Esophagus muscularis mucosa (tissue), 4 donors: ENCODE data around the gene TBC1D8. TPM values are rescaled to one million over a fixed set of nuclear protein-coding genes. Genes with fewer than 3 reads are reported as not detected.
A peak's percentile ranks its signal among the peaks of the same experiment; 100 is the strongest.

Source experiments
- DNase-seq: peaks from one replicate; pipeline ENCODE4 v3.0.0-alpha.2; 2017; ENCODE audit errors: extremely low spot score
- H3K27ac ChIP-seq, 4 donors: fragments of 200-600 bp; sonication (generic); replicated peaks in 1 of 4; 1 replicate in 3 of 4; 2 replicates in 1 of 4; pipeline ENCODE4 v1.5.1; 2016 to 2019; ENCODE audit warnings: mild to moderate bottlenecking in 1 of 4
- H3K27me3 ChIP-seq, 4 donors: fragments of 200-600 bp; sonication (generic); one replicate each; pipeline versions ENCODE4 v1.5.1 to v1.6.0; 2016 to 2019
- H3K36me3 ChIP-seq, 4 donors: fragments of 200-600 bp; sonication (generic); one replicate each; pipeline ENCODE4 v1.5.1; 2016 to 2019
- H3K4me1 ChIP-seq, 4 donors: fragments of 200-600 bp; sonication (generic); one replicate each; pipeline ENCODE4 v1.5.1; 2016 to 2019
- H3K4me3 ChIP-seq, 4 donors: fragments of 200-600 bp; sonication (generic); 1 replicate in 2 of 4; 2 replicates in 2 of 4; pipeline ENCODE4 v1.5.1; 2016 to 2019; ENCODE audit warnings: mild to moderate bottlenecking in 4 of 4, moderate library complexity in 1 of 4
- H3K9me3 ChIP-seq, 4 donors: fragments of 200-600 bp; sonication (generic); 1 replicate in 3 of 4; 2 replicates in 1 of 4; pipeline ENCODE4 v1.5.1; 2016 to 2019
- CTCF ChIP-seq, 3 experiments: fragments of 200-600 bp in 2 of 3; fragments of 450-650 bp in 1 of 3; sonication (generic) in 2 of 3; IDR thresholded peaks; one replicate each; pipeline ENCODE4 v1.5.1; 2017 to 2019; ENCODE audit warnings: antibody characterized with exemption in 3 of 3, mild to moderate bottlenecking in 2 of 3, moderate library complexity in 1 of 3
- EP300 ChIP-seq: sonication (generic); formaldehyde crosslinking; IDR thresholded peaks from one replicate; pipeline ENCODE4 v1.6.1; 2017; ENCODE audit warnings: antibody characterized with exemption
- POLR2A ChIP-seq: fragments of 450-650 bp; IDR thresholded peaks from one replicate; pipeline ENCODE4 v1.6.1; 2017; ENCODE audit warnings: antibody characterized with exemption, moderate library complexity, mild to moderate bottlenecking, low read depth
- POLR2AphosphoS5 ChIP-seq, 2 donors: sonication (generic); formaldehyde crosslinking; IDR thresholded peaks; one replicate each; pipeline ENCODE4 v1.6.1; 2017; ENCODE audit warnings: antibody characterized with exemption in 2 of 2
- WGBS: methylation state at CpG from one replicate; pipeline ENCODE4 v1.1.5; 2018; 5-methylcytosine and 5-hydroxymethylcytosine counted together
- intact Hi-C: fragments of 100-400 bp; cut with DNase I; formaldehyde crosslinking; loops from one replicate; pipeline ENCODE4 v1.15.1; 2023
- total RNA-seq, 4 donors: library from RNA; depleted of rRNA; stranded (reverse); fragments of >200 nt; gene quantifications; one replicate each; pipeline versions ENCODE4 v1.1.0 to v1.2.1, GENCODE V29; 2016

TBC1D8 gene
- total RNA-seq, 4 donors from 2014 or later = 16.7 to 23.4 (median 20.4) TPM

GRCh38 chr2:100981011-100981410 lies 170.2 kb downstream of the TBC1D8 start:
- no peak for DNase-seq
- 83% methylated on average over 2 of the region's 2 CpGs for WGBS
- no peaks in the 10 kb centered on the region for H3K27me3 ChIP-seq
- H3K4me1 ChIP-seq = peaks cover 3 to 30% (median 10%) of the 10 kb centered on the region in 4 donors
- H3K36me3 ChIP-seq = peaks cover 7 to 73% (median 37%) of the 10 kb centered on the region in 4 donors
- no peak overlapping the region for H3K4me3 ChIP-seq
- H3K27ac ChIP-seq = peak overlapping the region in 2 of 4 donors; percentile 0 to 83
- no peaks in the 10 kb centered on the region for H3K9me3 ChIP-seq
- intact Hi-C loops = no loop called here
- TF ChIP-seq POLR2A = no peak
- no peak for TF ChIP-seq EP300
- no peak for TF ChIP-seq CTCF (IDR thresholded peaks at IDR 0.05)

GRCh38 chr2:100980046-100980445 lies 171.1 kb downstream of the TBC1D8 start:
- H3K27ac ChIP-seq = peak overlapping the region in 3 of 4 donors; percentile 0 to 83 (median 78)

GRCh38 chr2:100978582-100979191 lies 172.5 kb downstream of the TBC1D8 start:
- peak; percentile 93 for DNase-seq
- Histone ChIP-seq H3K27ac (peak overlapping the region; percentile 77 to 83 (median 80)), H3K27me3 (no peaks in the 10 kb centered on the region), H3K9me3 (no peaks in the 10 kb centered on the region), H3K4me3 (peak overlapping the region; percentile 2 to 28 (median 8)), H3K36me3 (peaks cover 7 to 88% (median 59%) of the 10 kb centered on the region in 4 donors), H3K4me1 (peaks cover 0 to 24% (median 10%) of the 10 kb centered on the region in 4 donors)
- intact Hi-C loops = no loop called here
- WGBS = 41% methylated on average over 16 of the region's 16 CpGs
- TF ChIP-seq POLR2AphosphoS5 (IDR thresholded peaks at IDR 0.05) = peak; percentile 62
- TF ChIP-seq POLR2A = no peak
- peak; percentile 66 for TF ChIP-seq EP300
- no peak for TF ChIP-seq CTCF (IDR thresholded peaks at IDR 0.05)

More at GRCh38 chr2:100980046-100980445, 171.1 kb downstream of the TBC1D8 start:
- Histone ChIP-seq H3K36me3 (peaks cover 7 to 78% (median 46%) of the 10 kb centered on the region in 4 donors), H3K4me3 (no peak overlapping the region), H3K4me1 (peaks cover 3 to 30% (median 10%) of the 10 kb centered on the region in 4 donors), H3K9me3 (no peaks in the 10 kb centered on the region), H3K27me3 (no peaks in the 10 kb centered on the region)
- 92% methylated on average over 12 of the region's 12 CpGs for WGBS
- no peak for DNase-seq
- TF ChIP-seq EP300 (no peak), POLR2A (no peak), POLR2AphosphoS5 (IDR thresholded peaks at IDR 0.05) (no peak)
- intact Hi-C loops = no loop called here

- Histone ChIP-seq H3K27me3 (no peaks in the 10 kb centered on the region), H3K4me1 (peaks cover 0 to 18% (median 10%) of the 10 kb centered on the region in 4 donors), H3K36me3 (peaks cover 5 to 88% (median 55%) of the 10 kb centered on the region in 4 donors), H3K4me3 (no peak overlapping the region), H3K9me3 (no peaks in the 10 kb centered on the region), H3K27ac (peak overlapping the region; percentile 77 to 83 (median 80))
- no peak for TF ChIP-seq CTCF (IDR thresholded peaks at IDR 0.05)
- TF ChIP-seq POLR2A = no peak
- no peak for TF ChIP-seq EP300
- TF ChIP-seq POLR2AphosphoS5 (IDR thresholded peaks at IDR 0.05) = no peak
- intact Hi-C loops = no loop called here
- no peak for DNase-seq
- 91% methylated on average over 12 of the region's 12 CpGs for WGBS
Observed at GRCh38 chr2:100977511-100977910, 173.7 kb downstream of the TBC1D8 start.

GRCh38 chr2:100976645-100977391 lies 174.4 kb downstream of the TBC1D8 start:
- no peaks in the 10 kb centered on the region for H3K9me3 ChIP-seq
- H3K4me1 ChIP-seq = peaks cover 0 to 18% (median 10%) of the 10 kb centered on the region in 4 donors
- whole genome bisulfite sequencing = 87% methylated on average over 18 of the region's 19 CpGs
- no peak for DNase-seq
- H3K27me3 ChIP-seq = no peaks in the 10 kb centered on the region
- H3K36me3 ChIP-seq = peaks cover 0 to 88% (median 55%) of the 10 kb centered on the region in 4 donors
- H3K27ac ChIP-seq = peak overlapping the region in 2 of 4 donors; percentile 78 to 83
- TF ChIP-seq EP300 = no peak
- H3K4me3 ChIP-seq = no peak overlapping the region
- intact Hi-C loops = no loop called here
